ENCODE results near the gene ATF2.

- TF ChIP-seq CTCF (conservative IDR thresholded peaks at IDR 0.05; ENCODE audit: low read depth, low read length): no peak
- no peak for TF ChIP-seq RCOR1 (IDR thresholded peaks at IDR 0.05; ENCODE audit: insufficient replicate concordance, low read length)
- no peak for TF ChIP-seq SMC3 (IDR thresholded peaks at IDR 0.05; ENCODE audit: low read depth, low read length)
- TF ChIP-seq MAZ (IDR thresholded peaks at IDR 0.05; ENCODE audit: borderline replicate concordance, low read depth, low read length): no peak
- TF ChIP-seq MXI1 (IDR thresholded peaks at IDR 0.05; ENCODE audit: borderline replicate concordance, low read depth, low read length): no peak
- TF ChIP-seq POLR2A (IDR thresholded peaks at IDR 0.05; ENCODE audit: low read depth, low read length): no peak
- TF ChIP-seq RAD21 (IDR thresholded peaks at IDR 0.05; ENCODE audit: low read length): no peak
- no peak for TF ChIP-seq ELK1 (IDR thresholded peaks at IDR 0.05; ENCODE audit: borderline replicate concordance, low read depth, low read length)
- no peak for TF ChIP-seq USF2 (IDR thresholded peaks at IDR 0.05; ENCODE audit: low read depth, low read length)
- no peak for TF ChIP-seq RFX5 (IDR thresholded peaks at IDR 0.05; ENCODE audit: low read depth, low read length)
Measured at GRCh38 chr2:175025233-175025632, 142.8 kb downstream of the ATF2 start.

All from IMR-90 (cell line).